ENCODE data around the gene TCEA2.

- TF ChIP-seq CTCF (conservative IDR thresholded peaks at IDR 0.05 in 1 of 2, IDR thresholded peaks at IDR 0.05 in 1 of 2; ENCODE audit: extremely low read depth in 1 of 2, insufficient read depth in 1 of 2, low read depth in 1 of 2, low read length in 2 of 2) (no peak), EZH2 (IDR thresholded peaks at IDR 0.05; ENCODE audit: borderline replicate concordance, low read length) (no peak)
Observed at GRCh38 chr20:64098471-64099013, 35.5 kb downstream of the TCEA2 start.
